Psoas muscle (tissue), 8 donors: ENCODE results near the gene CD79A. TPM values are rescaled to one million over a fixed set of nuclear protein-coding genes. Genes with fewer than 3 reads are reported as not detected.
"Not testable (repeated sequence)": the region's sequence is repeated elsewhere in the genome, so short reads cannot be mapped to it uniquely, and the experiment has no call there.

Source experiments
- ATAC-seq, 4 donors: fragments of 200-7000 bp; cut with Tn5 transposase; one replicate each; pipeline ENCODE4 v1.9.1; 2020; ENCODE audit warnings: moderate library complexity in 3 of 4, mild to moderate bottlenecking in 2 of 4
- DNase-seq, 2 donors: peaks; one replicate each; pipeline ENCODE4 v3.0.0-alpha.2; 2020
- H3K27ac ChIP-seq: fragments of 200-600 bp; one replicate; pipeline ENCODE4 v1.8.0; 2022
- H3K27me3 ChIP-seq, 3 donors: fragments of 200-600 bp in 1 of 3; one replicate each; pipeline versions ENCODE4 v1.6.1 to v1.8.0; 2013 to 2022; ENCODE audit warnings: low read length in 2 of 3, mild to moderate bottlenecking in 2 of 3, moderate library complexity in 1 of 3; ENCODE audit not compliant: insufficient read depth in 3 of 3
- H3K36me3 ChIP-seq, 2 donors: fragments of 200-600 bp in 1 of 2; one replicate each; pipeline versions ENCODE4 v1.6.1 to v1.8.0; 2013 to 2022; ENCODE audit warnings: low read depth in 1 of 2, mild to moderate bottlenecking in 1 of 2, moderate library complexity in 1 of 2; ENCODE audit not compliant: insufficient read depth in 1 of 2
- H3K4me1 ChIP-seq: fragments of 200-600 bp; one replicate; pipeline ENCODE4 v1.8.0; 2022
- H3K4me3 ChIP-seq: fragments of 200-600 bp; one replicate; pipeline ENCODE4 v1.8.0; 2022; ENCODE audit warnings: mild to moderate bottlenecking
- H3K9me3 ChIP-seq: fragments of 200-600 bp; one replicate; pipeline ENCODE4 v1.8.0; 2022
- WGBS, 3 donors: extraction: QIAGEN DNeasy Blood & Tissue Kit; methylation state at CpG; one replicate each; pipeline versions ENCODE4 v1.1.6 to v1.1.7; 2013; 5-methylcytosine and 5-hydroxymethylcytosine counted together
- intact Hi-C, 2 donors: fragments of 100-400 bp; cut with DNase I; formaldehyde crosslinking; loops; one replicate each; pipeline versions ENCODE4 v1.11.0 to v1.14.2; 2022
- polyA plus RNA-seq, 3 donors: library from polyadenylated mRNA; stranded (reverse); fragments of 200-250 nt; gene quantifications; one replicate each; pipeline ENCODE4 v1.2.3, GENCODE V29; 2013
- total RNA-seq, 4 donors: library from RNA; stranded (reverse); fragmentation: NEBNext Ultra II Directional in 2 of 4; extraction: Animal tissue kit (Norgen Biotek cat#: 25700) in 2 of 4; gene quantifications; one replicate each; pipeline versions ENCODE4 v1.2.1 to v1.2.4, GENCODE V29; 2021 to 2023
- TF ChIP-seq, protein P1 (sequence below): fragments of 200-600 bp; IDR thresholded peaks from one replicate; pipeline ENCODE4 v1.8.0; 2022; ENCODE audit warnings: antibody characterized with exemption
- donor health status: healthy with polysubstance abuse.
- donor health status: DM: no; HTN: no; CAD: no; lungs with moderate emphysema.
- donor health status: Bipolar disorder and iron deficiency.
- donor health status: healthy.
- donor health status: DM: yes; HTN: yes; CAD: no.
- donor health status: DM: no; HTN: no; CAD: no.
- donor health status: DM: no; HTN: no; CAD: no.
- donor health status: DM: yes; HTN: yes; CAD: no.

CD79A gene
- total and polyA plus RNA-seq, 7 donors: 0.30 to 1.4 (median 0.87) TPM

DNA sequence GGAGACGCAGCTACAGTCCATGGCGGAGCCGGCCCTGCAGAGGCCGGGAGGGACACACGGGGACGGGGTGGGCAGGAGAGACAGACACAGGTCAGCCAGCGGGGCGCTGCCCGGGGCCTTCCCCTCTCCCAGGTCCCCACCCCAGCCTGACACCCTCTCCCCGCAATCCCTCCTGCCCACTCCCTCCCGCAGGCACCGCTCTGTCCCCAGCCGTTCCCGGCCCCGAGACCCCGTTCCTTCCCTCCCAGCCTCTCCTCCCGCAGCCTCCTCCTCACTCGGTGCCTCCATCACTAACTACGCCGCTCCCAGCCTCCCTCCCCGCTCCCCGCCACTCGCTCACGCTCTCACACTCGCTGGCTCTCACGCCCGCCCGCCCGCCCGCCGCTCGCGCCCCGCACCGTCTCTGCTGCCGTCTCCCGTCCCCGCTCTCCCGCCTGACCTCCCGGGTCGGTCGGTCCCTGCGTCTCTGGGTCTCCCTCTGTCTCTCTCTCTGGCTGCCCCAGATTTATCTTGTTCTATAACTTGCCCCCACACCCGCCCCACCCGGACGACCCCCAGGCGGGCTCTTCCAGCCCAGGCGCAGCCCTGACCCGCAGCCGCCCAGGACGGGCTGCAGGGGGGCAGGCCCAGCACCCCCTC is 35.9 kb downstream of the CD79A start:
- H3K9me3 ChIP-seq: no peaks in the 10 kb centered on the region
- ATAC-seq (no peak), DNase-seq (no peak)
- intact Hi-C loops: no loop called here
- TF ChIP-seq, protein P1, sequence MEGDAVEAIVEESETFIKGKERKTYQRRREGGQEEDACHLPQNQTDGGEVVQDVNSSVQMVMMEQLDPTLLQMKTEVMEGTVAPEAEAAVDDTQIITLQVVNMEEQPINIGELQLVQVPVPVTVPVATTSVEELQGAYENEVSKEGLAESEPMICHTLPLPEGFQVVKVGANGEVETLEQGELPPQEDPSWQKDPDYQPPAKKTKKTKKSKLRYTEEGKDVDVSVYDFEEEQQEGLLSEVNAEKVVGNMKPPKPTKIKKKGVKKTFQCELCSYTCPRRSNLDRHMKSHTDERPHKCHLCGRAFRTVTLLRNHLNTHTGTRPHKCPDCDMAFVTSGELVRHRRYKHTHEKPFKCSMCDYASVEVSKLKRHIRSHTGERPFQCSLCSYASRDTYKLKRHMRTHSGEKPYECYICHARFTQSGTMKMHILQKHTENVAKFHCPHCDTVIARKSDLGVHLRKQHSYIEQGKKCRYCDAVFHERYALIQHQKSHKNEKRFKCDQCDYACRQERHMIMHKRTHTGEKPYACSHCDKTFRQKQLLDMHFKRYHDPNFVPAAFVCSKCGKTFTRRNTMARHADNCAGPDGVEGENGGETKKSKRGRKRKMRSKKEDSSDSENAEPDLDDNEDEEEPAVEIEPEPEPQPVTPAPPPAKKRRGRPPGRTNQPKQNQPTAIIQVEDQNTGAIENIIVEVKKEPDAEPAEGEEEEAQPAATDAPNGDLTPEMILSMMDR: no peak
- 0 to 1% (median 1%) methylated on average over 26 to 51 of the region's 51 CpGs for WGBS, 3 donors
- H3K4me3 ChIP-seq: no peak overlapping the region
- no peak overlapping the region for H3K27ac ChIP-seq
- H3K4me1 ChIP-seq: no peaks in the 10 kb centered on the region
- peaks cover 0 to 54% (median 32%) of the 10 kb centered on the region in 3 donors for H3K27me3 ChIP-seq
- H3K36me3 ChIP-seq: no peaks in the 10 kb centered on the region

DNA sequence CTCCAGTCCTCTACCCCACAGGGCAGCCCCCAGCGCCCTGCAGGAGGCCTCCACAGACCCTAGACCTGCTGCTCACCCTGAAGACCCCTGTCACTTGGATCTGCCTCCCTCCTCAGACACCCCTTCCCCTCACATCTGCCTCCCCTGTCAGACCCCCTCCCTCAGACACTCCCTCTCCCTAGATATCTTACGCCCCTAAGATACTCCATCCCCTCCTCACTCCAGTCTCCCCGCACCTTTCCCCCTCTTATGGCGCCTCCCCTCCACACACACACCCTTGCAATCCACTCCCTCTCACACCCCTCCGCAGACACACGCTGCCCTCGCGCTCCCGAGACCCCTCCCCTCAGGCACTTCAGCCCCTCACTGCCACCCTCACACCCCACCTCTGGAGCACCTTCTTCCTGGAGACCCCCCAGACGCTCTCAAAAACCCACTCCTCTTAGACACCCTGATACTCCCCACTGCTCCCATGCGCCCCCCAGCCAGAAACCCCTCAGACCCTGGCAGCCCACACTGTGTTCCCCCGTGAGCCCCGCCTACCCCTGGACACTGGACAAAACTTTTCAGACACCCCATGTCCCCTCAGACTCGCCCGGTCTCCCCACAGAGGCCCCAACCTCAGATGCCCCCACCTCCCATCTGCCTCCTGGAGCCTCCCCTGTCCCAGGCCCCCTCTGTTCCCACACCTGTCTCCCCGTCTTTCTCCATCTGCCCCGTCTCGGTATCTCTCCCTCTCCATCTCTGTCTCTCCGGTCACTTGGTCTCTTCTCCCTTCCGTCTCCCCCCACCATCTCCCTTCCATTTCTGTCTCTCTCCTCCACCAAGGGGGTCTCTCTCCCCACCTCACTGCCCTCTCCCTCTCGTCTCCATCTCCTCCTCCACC is 36.7 kb downstream of the CD79A start:
- Histone ChIP-seq H3K27ac (no peak overlapping the region), H3K36me3 (no peaks in the 10 kb centered on the region), H3K4me1 (no peaks in the 10 kb centered on the region), H3K4me3 (no peak overlapping the region), H3K9me3 (no peaks in the 10 kb centered on the region), H3K27me3 (peaks cover 0 to 61% (median 35%) of the 10 kb centered on the region in 3 donors)
- intact Hi-C loops: no loop called here
- TF ChIP-seq, protein P1: no peak
- WGBS, 3 donors: 5 to 6% (median 6%) methylated on average over 20 to 21 of the region's 21 CpGs
- ATAC-seq (no peak), DNase-seq (no peak)

DNA sequence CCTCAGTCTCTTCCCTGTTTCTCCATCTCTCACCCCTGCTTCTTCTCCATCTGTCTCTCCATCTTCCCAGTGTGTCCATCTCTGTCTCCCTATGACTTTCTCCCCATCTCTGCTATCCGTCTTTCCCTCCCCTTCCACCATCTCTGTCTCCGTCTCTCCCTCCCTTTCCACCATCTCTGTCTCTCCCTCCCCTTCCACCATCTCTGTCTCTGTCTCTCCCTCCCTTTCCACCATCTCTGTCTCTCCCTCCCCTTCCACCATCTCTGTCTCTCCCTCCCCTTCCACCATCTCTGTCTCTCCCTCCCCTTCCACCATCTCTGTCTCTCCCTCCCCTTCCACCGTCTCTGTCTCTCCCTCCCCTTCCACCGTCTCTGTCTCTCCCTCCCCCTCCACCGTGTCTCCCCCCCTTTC is 37.4 kb downstream of the CD79A start:
- not testable (repeated sequence) for H3K36me3 ChIP-seq
- WGBS, 3 donors: 0 to 11% (median 2%) methylated on average over 2 to 5 of the region's 5 CpGs

DNA sequence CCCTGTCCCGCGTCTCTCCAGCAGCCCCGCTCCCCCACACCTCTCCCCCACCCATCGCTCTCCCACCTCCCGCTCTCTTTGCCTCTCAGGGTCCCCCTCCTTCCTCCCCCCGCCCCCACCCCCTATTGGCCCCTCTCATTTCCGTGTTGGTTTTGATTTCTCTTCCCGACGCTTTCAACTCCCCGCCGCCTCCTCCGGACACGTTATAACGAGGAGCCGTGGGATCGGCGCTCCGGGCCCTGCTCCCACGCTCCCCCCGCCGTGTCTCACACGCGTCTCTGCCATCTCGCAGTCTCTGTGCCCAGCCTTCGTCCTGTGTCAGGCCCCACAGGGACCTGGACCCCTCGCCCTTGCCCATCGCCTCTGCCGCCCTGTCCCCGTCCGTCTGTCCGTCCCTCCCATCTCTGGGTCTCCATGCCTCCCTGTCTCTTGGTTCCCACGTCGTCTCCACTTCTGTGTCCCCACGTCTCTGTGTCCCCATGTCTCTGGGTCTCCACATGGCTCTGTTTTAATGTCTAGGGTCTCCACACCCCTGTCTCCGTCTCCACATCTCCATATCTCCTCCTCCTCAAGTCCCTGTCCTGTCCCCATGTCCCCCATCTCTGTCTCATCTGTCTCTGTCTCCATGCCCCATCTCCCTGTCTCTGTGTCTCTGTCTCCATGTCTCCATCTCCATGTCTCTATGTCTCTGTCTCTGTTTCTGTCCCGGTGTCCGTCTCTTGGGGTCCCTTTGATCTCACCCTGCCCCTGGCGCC is 38.1 kb downstream of the CD79A start:
- H3K27me3 ChIP-seq: peaks cover 0 to 74% (median 33%) of the 10 kb centered on the region in 3 donors
- no peaks in the 10 kb centered on the region for H3K4me1 ChIP-seq
- ATAC-seq (no peak), DNase-seq (no peak)
- no peaks in the 10 kb centered on the region for H3K9me3 ChIP-seq
- no peak overlapping the region for H3K27ac ChIP-seq
- TF ChIP-seq, protein P1: no peak
- H3K36me3 ChIP-seq: no peaks in the 10 kb centered on the region
- intact Hi-C loops: no loop called here
- WGBS, 3 donors: 2% methylated on average over 38 of the region's 38 CpGs
- no peak overlapping the region for H3K4me3 ChIP-seq

More for the DNA sequence above, 37.4 kb downstream of the CD79A start:
- H3K4me1 ChIP-seq, DNase-seq, H3K4me3 ChIP-seq, H3K9me3 ChIP-seq, intact Hi-C loops, H3K27ac ChIP-seq, ATAC-seq: not testable (repeated sequence)
- H3K27me3 ChIP-seq: peaks cover 0 to 67% (median 33%) of the 10 kb centered on the region in 3 donors
